ENCODE data around the gene FSHB. TPM values are rescaled to one million over a fixed set of nuclear protein-coding genes. Genes with fewer than 3 reads are reported as not detected.

The FSHB gene
- total and polyA plus RNA-seq, 2 of the 8 experiments (the other 6 are each of a cell fraction or from before 2014, with no cell fraction given), result not detected

DNA sequence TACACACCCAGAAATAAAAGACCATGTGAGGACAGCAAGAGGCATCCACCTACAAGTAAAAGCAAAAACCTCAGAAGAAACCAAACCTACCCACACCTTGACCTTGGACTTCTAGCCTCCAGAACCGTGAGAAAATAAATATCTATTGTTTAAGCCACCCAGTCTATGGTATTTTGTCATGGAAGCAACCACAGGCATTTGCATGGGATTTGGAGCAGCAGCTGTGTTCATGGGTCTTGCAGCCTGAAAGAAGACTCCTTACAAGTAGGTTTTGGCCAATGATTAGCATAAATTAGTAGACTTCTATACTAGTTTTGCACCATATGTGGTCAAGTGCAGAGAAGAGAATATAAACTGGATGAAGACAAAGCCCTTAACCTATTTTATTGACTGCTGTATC lies 27.9 kb downstream of the FSHB start (continued):
- TF ChIP-seq, protein P1, sequence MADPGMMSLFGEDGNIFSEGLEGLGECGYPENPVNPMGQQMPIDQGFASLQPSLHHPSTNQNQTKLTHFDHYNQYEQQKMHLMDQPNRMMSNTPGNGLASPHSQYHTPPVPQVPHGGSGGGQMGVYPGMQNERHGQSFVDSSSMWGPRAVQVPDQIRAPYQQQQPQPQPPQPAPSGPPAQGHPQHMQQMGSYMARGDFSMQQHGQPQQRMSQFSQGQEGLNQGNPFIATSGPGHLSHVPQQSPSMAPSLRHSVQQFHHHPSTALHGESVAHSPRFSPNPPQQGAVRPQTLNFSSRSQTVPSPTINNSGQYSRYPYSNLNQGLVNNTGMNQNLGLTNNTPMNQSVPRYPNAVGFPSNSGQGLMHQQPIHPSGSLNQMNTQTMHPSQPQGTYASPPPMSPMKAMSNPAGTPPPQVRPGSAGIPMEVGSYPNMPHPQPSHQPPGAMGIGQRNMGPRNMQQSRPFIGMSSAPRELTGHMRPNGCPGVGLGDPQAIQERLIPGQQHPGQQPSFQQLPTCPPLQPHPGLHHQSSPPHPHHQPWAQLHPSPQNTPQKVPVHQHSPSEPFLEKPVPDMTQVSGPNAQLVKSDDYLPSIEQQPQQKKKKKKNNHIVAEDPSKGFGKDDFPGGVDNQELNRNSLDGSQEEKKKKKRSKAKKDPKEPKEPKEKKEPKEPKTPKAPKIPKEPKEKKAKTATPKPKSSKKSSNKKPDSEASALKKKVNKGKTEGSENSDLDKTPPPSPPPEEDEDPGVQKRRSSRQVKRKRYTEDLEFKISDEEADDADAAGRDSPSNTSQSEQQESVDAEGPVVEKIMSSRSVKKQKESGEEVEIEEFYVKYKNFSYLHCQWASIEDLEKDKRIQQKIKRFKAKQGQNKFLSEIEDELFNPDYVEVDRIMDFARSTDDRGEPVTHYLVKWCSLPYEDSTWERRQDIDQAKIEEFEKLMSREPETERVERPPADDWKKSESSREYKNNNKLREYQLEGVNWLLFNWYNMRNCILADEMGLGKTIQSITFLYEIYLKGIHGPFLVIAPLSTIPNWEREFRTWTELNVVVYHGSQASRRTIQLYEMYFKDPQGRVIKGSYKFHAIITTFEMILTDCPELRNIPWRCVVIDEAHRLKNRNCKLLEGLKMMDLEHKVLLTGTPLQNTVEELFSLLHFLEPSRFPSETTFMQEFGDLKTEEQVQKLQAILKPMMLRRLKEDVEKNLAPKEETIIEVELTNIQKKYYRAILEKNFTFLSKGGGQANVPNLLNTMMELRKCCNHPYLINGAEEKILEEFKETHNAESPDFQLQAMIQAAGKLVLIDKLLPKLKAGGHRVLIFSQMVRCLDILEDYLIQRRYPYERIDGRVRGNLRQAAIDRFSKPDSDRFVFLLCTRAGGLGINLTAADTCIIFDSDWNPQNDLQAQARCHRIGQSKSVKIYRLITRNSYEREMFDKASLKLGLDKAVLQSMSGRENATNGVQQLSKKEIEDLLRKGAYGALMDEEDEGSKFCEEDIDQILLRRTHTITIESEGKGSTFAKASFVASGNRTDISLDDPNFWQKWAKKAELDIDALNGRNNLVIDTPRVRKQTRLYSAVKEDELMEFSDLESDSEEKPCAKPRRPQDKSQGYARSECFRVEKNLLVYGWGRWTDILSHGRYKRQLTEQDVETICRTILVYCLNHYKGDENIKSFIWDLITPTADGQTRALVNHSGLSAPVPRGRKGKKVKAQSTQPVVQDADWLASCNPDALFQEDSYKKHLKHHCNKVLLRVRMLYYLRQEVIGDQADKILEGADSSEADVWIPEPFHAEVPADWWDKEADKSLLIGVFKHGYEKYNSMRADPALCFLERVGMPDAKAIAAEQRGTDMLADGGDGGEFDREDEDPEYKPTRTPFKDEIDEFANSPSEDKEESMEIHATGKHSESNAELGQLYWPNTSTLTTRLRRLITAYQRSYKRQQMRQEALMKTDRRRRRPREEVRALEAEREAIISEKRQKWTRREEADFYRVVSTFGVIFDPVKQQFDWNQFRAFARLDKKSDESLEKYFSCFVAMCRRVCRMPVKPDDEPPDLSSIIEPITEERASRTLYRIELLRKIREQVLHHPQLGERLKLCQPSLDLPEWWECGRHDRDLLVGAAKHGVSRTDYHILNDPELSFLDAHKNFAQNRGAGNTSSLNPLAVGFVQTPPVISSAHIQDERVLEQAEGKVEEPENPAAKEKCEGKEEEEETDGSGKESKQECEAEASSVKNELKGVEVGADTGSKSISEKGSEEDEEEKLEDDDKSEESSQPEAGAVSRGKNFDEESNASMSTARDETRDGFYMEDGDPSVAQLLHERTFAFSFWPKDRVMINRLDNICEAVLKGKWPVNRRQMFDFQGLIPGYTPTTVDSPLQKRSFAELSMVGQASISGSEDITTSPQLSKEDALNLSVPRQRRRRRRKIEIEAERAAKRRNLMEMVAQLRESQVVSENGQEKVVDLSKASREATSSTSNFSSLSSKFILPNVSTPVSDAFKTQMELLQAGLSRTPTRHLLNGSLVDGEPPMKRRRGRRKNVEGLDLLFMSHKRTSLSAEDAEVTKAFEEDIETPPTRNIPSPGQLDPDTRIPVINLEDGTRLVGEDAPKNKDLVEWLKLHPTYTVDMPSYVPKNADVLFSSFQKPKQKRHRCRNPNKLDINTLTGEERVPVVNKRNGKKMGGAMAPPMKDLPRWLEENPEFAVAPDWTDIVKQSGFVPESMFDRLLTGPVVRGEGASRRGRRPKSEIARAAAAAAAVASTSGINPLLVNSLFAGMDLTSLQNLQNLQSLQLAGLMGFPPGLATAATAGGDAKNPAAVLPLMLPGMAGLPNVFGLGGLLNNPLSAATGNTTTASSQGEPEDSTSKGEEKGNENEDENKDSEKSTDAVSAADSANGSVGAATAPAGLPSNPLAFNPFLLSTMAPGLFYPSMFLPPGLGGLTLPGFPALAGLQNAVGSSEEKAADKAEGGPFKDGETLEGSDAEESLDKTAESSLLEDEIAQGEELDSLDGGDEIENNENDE (IDR thresholded peaks at IDR 0.05; ENCODE audit: insufficient replicate concordance, low read length), result no peak
- TF ChIP-seq YY1 (IDR thresholded peaks at IDR 0.05; ENCODE audit: low read depth, low read length) (no peak), BRCA1 (IDR thresholded peaks at IDR 0.05; ENCODE audit: low read depth, low read length) (no peak), SP1 (IDR thresholded peaks at IDR 0.05; ENCODE audit: low read depth, low read length) (no peak), NANOG (IDR thresholded peaks at IDR 0.05; ENCODE audit: insufficient read depth, low read depth, low read length, poor library complexity, severe bottlenecking) (no peak), CBX8 (IDR thresholded peaks at IDR 0.05; ENCODE audit: borderline replicate concordance, low read depth, low read length) (no peak), SIRT6 (IDR thresholded peaks at IDR 0.05; ENCODE audit: low read length) (no peak)

Measured in H1 (cell line).